GM11168 (cell line): ENCODE results near the gene C1R.

ENCODE experiments used
- in situ Hi-C: fragments of 300-500 bp; cut with MboI; formaldehyde crosslinking; loops from one replicate; pipeline ENCODE4 v1.12.0; 2022; ENCODE audit warnings: low sequenced_read_pairs; ENCODE audit not compliant: unreplicated experiment

C1R gene

DNA sequence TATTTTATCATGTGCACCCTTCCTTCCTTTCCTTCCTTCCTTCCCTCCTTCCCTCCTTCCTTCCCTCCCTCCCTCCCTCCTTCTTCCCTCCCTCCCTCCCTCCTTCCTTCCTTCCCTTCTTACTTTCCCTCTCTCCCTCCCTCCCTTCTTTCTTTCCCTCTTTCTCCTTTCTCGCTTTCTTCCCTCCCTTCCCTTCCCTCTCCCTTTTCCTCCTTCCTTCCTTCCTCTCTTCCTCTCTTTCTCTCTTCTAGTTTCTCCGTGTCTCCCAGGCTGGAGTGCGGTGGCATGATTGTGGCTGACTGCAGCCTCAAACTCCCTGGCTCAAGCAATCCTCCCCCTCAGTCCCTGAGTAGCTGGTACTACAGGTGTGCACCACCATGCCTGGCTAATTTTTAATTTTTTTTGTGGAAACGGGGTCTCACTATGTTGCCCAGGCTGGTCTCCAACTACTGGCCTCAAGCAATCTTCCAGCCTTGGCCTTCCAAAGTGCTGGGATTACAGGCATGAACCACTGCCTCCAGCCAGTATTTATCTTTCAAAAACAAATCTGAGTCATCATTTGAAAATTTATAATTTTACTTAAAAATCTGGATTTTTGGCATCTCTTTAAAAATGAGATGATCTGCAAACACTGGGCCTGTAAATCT is 8.9 kb upstream of the C1R start:
- in situ Hi-C loops = no loop called here

DNA sequence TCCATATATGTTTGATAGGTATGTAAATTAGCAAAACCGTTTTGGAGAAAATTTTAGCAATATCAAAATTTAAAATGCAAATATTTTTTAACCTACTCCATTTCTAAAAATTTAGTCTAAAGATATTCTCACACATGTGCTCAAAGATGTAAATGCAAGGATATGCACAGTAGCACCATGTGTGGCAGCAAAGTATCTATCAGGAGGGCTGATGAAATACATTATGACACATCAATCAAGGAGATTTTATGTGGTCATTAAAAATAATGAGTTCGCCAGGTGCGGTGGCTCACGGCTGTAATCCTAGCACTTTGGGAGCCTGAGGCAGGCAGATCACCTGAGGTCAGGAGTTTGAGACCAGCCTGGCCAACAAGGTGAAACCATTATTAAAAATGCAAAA is 8.0 kb upstream of the C1R start:
- in situ Hi-C loops = no loop called here

DNA sequence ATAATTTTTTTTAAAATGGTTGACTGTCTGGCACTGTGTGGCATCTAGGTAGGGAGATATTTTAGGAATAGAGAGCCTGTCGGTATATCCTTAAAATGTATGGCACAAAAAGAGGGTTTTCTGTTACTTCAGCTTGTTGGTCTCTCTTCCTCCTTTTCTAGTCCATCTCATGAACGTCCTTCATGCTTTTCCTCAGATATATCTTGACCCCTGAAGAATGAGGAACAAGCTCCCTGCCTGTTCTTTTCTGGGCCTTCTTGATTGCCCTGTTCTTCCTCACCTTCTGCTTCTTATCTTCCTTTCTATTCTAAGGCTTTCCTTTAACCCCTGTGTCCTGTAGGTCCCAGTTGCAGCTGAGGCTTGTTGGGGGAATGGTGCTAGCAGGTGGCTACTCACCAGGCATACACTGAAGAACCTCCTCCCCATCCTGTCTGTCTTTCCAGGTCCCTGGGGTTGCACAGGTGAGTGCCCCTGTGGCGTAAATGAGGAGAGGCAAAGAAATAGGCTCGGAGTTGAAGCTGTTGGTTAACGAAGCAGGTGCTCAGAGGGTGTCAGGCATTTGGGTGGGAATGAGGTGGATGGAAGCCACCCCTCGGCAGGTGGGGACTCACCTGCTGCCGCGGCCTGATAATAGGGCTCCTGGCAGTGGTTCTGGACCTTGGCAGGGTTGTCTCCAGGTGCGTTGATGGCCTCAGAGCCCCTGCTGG is 7.2 kb upstream of the C1R start:
- in situ Hi-C loops = no loop called here

DNA sequence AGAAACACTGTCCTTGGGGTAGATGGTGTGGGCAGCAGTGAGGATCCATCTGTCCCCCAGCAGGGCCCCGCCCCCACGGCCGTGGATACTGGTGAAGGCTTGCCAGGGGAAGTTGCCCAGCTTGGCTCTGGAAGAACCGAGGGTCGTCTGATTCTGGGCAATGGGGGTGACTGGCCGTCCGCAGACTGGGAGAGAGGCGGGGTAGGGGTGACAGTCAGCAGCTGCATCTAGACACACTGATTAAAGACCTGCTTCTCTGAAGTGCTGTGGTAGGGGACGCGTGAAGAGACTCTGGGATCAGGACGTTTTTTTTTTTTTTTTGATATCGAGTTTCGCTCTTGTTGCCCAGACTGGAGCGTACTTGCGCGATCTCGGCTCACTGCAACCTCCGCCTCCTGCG is 4.7 kb upstream of the C1R start:
- in situ Hi-C loops = no loop called here

DNA sequence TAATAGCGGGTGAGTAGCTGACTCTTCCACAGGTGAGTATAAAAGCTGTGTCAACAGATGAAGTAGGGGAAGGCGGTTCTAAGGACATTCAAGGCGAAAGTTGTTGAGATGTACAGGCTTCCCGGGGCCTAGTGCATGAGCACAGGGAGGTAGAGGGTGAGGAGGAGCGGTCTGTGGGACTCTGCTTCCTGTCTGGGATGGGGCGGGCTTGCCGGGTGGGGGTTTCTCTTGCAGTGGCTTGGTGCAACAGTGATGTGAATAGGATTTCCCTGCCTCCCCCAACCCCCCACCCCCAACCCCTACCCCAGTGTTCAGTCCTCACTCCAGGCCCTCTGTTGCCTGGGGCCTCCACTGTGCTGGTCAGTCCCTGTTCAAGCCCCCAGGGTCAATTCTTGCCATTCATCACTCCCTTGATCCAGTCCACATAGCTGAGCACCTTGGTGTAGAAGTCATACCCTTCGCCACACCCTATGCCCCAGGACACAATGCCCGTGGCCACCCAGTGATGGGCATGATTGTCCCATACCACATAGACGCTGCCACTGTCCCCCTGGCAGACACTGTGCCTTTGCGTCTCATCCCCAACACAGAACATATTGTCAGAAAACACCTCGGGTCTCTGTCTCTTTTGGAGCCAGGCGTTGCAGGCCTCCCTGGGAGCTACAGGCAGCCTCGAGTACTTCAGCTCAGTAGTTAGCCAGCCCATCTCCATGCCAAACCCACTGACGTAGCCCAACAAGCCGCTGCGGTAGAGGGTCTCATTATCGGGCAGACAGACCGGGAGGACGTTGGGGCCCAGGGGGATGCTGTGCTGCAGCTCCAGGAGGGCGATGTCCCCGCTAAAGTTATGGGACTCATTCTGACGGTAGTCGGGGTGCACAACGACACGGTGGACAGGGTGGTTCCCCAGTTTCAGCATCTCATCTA is 4.0 kb upstream of the C1R start:
- in situ Hi-C loops = no loop called here

DNA sequence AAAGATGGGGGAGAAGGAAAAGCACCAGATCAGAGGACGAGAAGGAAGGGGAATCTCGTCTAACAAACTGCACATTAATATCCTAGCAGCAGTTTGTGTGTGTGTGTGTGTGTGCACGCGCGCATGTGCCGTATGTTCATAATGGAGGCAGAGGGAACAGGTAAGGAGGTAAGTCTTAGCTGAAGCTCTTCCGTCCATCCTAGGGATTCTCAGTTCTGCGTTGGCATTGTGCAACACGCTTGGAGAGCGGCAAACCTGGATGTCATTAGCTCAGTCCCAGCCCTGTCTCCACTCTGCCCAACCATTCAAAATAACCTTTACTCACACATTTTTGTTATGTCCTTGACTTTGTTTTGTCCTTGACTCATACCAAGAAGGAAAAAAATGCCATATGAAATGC is 1.6 kb upstream of the C1R start:
- in situ Hi-C loops = no loop called here

DNA sequence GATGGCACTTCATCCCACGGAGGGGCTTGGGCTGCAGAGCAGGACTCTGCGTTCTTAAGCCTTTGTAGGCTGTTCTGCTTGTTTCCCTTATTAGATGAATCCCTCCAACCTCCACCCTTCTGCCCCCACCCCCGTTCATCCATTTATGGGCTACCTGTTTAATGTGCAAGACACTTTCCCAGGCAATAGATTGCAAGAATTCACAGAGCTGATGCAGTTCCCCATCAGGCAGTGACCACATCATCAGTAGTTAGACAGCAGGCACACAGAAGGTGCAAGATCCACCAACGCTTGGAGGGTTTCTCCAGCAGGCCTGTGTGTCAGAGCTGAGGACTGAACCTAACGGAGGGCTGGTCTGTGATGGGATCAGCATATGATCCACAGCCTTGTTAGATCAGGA is 1.2 kb upstream of the C1R start:
- in situ Hi-C loops = no loop called here

DNA sequence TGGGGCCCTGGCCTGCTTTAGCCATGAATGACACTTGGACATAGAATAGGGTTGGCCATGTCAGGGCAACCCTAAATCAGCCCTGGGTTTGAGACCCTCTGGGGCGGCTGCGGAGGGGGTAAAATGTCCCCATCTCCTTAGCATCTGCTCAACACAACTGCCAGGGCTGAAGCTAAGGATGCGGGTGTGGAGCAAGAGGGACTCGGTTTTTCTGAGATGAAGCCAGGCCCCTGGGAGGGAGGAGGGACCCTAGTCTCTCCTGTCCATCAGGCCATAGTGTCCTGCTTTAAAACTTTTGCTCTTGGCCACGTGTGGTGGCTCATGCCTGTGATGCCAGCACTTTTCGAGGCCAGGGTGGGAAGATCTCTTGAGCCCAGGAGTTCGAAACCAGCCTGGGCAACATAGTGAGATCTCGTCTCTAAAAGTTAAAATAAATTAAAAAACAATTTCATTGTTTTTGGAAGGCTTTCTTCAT is 778 bp upstream of the C1R start:
- in situ Hi-C loops = no loop called here

DNA sequence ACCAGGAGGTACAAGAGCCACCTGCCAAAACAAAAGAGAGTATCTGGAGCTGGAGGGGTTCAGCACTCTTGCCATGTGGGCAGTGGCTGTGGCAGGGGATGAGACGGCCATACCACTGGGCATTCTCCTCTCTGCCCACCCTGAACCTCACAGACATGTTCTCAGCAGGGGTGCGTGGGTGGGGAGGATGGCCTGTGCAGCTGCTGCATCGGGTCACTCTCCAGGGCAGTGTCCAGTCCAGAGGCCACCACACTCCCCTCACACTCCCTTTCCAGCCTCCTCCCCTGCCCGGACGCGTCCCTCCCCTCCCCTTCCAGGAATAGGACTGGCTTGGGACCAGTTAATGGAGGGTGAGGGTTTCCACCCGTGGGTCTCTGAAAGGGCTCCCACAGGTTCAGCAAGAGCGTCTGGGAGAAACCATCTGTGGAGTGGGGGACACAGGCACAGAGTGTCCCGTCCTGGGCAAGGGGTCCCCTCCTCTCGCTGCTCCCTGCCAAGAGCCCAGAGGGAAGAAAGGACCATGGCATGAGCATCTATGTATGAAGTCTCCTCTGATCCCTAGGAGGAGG is 501 bp downstream of the C1R start:
- in situ Hi-C loops = no loop called here

DNA sequence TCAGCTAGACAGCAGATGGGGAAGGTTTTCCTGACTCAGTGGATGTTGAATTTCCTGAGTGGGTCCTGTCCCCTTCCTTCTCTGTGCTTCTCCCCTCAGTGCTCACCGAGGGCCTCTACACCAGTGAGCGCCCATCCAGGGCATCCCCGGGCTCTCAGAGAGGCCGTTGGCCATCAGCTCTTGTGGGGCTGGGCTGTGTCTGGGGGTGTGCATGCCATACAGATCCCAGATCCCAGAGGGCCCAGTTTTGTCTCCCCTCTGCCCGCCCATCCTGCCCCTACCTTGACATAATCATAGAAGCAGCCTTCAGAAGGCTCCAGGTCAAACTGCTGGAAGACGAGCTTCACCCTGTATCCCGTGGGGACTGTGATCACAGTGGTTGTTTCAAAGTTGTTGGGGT is 1.1 kb downstream of the C1R start:
- in situ Hi-C loops = no loop called here

DNA sequence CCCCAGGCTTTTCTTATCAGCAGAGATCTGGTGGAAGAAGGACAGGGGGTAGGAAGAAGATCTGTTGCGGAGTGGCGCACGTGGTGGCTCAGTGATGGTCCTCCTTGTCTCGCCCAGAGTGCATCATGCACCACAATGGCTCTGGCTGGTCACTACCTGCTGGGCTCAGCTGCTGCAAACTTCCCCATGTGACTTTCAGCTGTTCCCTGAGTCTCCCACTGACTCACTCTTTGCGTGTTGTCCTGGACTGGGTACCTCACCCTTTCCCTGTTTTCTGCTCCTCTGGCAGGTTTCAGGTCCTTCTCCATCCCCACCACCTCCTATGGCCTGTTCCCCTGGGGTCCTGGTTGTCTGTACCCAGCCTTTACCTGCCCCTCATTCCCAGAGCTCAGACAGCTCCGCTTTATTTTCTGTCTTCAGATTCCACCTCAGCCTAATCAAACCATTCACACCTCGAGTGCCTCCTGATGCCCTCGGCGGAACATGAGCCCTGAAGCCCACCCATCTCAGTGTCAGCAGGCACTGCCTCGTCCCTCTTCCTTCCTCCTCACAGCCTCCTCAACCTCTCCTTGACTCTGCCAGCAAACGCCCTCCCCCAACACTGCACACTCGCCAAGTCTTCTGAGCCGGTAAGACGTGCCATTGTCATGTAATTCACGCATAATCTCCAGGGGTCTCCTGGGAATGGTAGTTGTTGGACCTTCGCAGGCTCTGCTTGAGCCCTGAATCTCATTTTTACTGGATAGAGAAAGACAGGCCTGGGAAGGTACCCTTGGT is 1.8 kb downstream of the C1R start:
- in situ Hi-C loops = no loop called here

DNA sequence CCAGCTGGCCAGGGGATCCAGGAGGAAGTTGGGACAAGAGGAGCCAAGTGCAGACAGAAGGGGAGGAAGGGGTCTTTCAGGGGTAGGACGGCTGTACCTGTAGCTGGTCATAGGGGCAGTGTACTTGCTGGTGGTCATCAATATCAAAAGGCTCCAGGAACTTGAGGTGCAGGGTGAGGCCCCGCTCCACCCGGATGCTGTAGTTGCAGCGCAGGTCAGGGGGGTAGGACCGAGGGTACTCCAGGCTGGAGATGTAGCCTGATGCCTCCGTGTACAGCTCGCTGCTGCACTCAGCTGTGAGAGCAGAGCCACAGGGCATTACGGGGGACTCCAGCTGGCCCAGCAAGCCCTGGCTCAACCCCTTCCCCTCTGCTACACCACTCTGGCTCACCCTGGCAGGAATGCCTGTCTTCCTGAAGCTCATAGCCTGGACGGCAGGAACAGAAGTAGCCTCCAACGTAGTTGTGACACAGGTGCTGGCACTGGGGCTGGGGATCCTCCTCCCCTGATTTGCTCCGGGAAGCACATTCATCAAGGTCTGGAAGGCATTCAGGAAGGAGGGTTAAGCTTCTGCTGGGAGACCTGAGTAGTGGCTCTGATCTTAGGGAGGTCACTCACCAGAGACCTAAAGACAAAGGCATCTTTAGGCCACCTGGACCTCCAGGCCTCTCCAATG is 2.9 kb downstream of the C1R start:
- in situ Hi-C loops = no loop called here

DNA sequence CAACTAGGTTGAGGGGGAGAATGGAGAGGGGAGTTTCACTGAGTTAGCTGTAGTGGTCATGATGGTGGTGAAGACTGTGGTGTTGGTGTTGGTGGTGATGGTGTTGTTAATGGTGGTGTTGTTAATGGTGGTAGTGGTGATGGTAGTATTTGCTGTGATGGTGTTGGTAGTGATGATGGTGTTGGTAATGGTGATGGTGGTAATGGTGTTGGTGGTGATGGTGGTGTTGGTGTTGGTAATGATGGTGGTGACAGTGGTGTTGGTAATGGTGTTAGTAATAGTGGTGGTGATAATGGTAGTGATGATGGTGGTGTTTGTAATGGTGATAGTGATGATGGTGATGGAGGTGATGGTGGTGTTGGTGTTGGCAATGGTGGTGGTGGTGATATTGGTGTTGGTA is 9.1 kb downstream of the C1R start:
- in situ Hi-C loops = no loop called here

DNA sequence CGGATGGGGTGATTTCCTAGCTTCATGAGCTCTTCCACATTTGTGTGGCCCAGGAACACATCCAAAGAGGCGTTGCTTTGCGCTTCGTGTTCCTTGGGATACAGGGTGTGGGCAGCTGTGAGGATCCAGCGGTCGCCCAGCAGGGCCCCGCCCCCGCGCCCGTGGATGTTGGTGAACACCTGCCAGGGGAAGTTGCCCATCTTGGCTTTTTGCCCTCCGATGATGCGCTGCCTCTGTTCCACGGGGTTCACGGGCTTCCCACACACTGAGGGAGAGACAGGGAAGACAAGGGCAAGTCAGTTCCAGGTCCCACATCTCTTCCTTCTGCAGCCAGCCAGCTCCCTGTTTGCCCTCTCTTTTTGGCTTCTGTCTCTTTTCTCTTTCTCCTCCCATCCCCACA is 11.2 kb downstream of the C1R start:
- in situ Hi-C loops = no loop called here

DNA sequence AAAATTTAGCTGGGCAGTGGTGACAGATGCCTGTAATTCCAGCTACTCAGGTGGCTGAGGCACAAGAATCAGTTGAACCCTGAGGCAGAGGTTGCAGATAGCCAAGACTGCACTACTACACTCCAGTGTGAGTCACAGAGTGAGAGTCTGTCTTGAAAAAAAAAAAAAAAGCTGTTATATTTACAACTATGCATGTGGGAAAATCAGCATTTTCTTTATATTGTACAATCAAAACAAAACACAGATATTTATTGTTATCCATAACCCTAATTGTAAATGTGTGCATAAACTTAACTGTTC is 12.5 kb downstream of the C1R start:
- in situ Hi-C loops = no loop called here

DNA sequence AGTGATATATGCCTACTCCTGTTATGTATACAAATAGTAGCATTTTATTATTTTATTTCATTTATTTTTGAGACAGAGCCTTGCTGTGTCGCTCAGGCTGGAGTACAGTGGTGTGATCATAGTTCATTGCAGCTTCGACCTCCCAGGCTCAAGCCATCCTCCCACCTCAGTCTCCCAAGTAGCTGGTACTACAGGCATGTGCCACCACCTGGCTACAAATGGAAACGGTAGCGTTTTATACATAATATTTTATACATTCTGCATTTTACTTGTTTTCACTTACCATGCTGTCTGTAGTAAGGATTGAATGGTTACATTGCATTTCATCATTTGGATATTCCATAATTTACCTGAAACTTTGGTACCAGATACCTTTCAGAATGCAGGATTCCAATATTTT is 14.1 kb downstream of the C1R start:
- in situ Hi-C loops = no loop called here

DNA sequence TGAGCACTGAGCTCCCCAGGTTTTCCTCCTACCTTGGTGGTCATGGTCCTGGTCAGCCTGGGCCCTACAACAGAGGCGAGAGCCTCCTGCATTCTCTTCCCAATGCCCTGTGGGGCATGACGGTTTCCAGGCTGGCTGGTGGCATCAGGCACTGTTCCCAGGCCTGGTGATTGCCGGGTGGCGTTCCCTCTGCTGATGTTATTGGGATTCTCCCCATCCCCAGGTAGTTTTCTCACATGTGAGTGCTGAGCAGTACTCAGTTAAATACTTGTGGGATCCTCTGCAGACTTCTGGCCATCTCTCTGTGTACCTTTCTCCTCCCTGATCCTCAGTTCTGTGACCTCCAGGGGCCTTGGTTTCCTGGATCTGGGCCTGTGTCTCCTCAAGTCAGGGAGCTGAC is 15.8 kb downstream of the C1R start:
- in situ Hi-C loops = no loop called here

DNA sequence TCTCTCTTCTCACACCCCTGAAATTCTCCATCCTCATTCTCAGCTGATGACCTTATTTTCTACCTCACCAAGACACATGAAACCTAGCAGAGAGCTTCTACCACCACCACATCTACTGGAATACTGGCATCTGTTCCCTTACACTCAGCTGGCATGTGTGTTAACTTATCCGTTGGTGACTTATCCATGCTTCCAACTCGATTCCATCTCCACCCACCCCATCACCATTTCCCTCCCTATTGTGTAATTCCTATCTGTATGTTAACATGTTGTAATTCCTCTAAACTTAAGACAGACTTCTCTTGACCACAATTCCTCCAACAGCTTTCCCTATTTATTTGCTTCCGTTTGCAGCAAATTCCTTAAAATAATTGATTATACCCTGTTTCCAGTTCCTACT is 16.3 kb downstream of the C1R start:
- in situ Hi-C loops = no loop called here

DNA sequence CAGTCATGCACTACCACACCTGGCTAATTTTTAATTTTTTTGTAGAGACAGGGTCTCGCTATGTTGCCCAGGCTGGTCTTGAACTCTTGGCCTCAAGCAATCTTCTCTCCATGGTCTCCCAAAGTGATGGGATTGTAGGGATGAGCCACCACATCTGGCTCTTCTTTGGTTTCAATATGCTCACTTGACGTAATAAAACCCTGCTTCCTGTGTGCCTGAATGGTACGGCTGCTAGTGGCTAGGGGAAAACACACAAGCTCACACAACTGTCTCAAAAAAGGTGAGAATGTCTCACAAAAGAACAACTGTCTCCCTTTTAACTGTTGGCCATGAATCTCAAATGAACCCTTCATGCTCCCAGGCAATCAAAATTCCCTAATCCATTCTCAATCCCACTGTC is 16.7 kb downstream of the C1R start:
- in situ Hi-C loops = no loop called here

DNA sequence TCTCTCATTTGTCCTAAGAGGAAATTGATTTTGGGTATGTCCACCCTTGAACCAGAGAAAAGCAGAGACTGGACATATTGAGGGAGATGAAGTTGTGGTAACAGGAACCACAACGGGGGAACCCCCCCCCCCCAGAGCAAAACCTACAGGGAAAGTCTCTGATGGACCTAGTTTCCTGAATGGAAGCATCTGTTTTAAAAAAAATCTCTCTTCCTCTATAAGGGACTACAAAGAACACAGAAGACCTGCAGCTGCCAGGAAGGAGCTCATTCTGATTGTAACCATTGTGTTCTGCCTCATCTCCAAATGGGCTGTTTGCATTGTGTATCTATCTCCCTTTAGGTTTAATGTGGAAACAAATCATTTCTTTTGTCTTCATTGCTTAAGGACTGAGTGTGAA is 18.3 kb downstream of the C1R start:
- in situ Hi-C loops = no loop called here
